ENCODE data around the gene ANKRD27.
"Not testable (repeated sequence)": the region's sequence is repeated elsewhere in the genome, so short reads cannot be mapped to it uniquely, and the experiment has no call there.

The ANKRD27 gene

GRCh38 chr19:32687681-32688080 lies 12.7 kb upstream of the ANKRD27 start:
- DNase-seq = no peak

- DNase-seq = no peak
Measured at GRCh38 chr19:32686847-32687475, 12.0 kb upstream of the ANKRD27 start.

DNA sequence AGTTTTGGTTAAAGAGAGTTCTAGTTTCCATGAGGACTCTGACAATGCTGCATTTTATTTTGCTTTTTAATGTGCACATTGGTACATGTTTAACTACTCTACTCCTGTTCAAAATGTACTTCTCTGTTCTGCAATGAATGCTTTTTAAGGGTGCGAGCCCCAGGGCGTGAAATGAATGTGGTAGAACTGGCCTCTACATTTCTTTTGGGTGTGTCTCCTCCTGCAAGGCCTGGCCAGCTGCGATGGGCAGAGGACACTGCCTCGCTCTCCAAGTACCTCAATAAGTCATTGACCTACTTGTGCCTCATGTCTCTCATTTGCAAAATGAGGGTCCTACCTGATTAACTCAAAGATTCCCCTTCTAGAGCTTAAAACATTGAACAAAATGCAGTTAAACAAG lies 7.3 kb upstream of the ANKRD27 start:
- DNase-seq = no peak

- no peak for DNase-seq
Measured at GRCh38 chr19:32680986-32681385, 6.0 kb upstream of the ANKRD27 start.

GRCh38 chr19:32677657-32678056 lies 2.7 kb upstream of the ANKRD27 start:
- DNase-seq = no peak

DNA sequence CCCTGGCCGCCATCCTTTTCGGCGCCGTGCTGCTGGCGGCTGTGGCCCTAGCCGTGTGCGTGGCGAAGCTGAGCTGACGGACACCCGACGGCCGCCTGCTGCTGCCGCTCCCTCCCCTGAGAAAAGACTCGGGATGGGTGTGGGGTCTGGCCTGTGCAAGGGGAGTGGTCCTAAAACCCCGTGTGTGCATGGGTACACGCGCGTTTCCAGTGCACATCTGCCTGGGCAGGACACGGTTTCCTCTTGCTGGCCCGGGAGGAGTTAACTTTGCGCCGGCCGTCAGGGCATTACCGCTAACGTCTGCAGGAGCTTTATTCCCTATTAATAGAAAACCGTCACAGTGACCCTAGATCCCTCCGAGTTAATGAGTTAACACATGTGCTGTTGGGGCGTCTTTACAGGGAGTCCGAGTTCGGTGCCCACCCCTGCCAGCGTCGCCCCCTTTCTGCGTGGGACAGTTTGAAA lies 1.9 kb upstream of the ANKRD27 start:
- DNase-seq = no peak

DNA sequence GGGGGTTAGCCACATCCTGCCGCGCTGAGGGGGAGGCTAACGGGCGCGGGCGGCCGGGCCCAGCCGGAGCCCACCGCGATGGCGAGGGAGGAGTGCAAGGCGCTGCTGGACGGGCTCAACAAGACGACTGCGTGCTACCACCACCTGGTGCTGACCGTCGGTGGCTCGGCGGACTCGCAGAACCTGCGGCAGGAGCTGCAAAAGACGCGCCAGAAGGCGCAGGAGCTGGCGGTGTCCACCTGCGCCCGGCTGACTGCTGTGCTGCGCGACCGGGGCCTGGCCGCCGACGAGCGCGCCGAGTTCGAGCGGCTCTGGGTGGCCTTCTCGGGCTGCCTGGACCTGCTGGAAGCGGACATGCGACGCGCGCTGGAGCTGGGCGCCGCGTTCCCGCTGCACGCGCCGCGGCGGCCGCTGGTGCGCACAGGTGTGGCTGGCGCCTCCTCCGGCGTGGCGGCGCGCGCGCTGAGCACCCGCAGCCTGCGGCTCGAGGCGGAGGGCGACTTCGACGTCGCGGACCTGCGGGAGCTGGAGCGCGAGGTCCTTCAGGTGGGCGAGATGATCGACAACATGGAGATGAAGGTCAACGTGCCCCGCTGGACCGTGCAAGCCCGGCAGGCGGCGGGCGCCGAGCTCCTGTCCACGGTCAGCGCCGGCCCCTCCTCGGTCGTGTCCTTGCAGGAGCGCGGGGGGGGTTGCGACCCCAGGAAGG lies 1.4 kb upstream of the ANKRD27 start:
- no peak for DNase-seq

DNA sequence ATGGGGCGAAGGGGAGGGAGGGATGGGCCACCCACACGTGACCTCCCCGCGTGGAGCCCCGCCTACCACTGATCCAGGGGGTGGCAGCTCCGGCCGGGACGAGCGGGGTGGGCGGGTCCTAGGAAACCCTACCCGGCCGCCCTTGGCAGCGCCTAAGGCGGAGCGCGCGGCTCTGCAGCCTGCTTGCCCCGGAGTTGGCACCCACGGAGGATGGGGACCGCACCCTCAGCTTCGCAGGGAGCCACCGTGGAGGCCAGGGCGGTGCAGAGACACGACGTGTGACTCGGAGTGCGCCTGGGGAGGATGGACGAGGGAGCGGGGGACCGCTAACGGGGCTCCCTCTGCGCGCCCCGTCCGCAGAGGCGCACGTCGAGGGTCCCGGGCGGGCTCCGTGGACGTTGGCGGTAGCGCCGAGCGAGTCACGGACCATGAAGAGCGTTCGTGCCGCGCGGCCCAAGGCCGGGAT lies 773 bp upstream of the ANKRD27 start, which contains the start of gene RGS9BP:
Gene RGS9BP, plus strand, starts transcription at position 129 of the 466 bp plus-strand sequence. CDS start 416 bp downstream, outside the sequence.
- no peak for DNase-seq

- DNase-seq = no peak
Measured at GRCh38 chr19:32674153-32674930, 638 bp downstream of the ANKRD27 start.

GRCh38 chr19:32673573-32673972 lies 1.4 kb downstream of the ANKRD27 start:
- DNase-seq = no peak

DNA sequence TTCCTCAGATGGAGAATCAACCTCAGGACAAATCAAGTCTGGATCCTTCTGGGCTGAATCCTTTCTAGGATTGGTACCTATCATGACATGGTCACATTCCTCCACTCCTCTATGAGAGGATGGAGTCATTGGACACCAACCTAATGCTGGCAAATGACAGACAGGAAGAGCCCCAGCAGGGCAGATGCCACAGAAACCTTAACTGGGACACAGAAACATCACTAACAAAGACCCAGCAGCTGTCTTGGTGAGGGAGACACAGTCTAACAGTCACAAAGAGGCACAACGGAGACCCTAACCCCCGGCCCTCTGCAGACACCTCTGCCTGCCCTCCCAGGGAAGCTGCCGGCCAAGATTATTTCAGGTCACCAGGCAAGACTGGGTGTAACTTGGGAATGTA lies 2.1 kb downstream of the ANKRD27 start:
- DNase-seq = no peak

GRCh38 chr19:32671883-32672593 lies 2.9 kb downstream of the ANKRD27 start:
- no peak for DNase-seq

GRCh38 chr19:32669310-32669709 lies 5.7 kb downstream of the ANKRD27 start:
- DNase-seq = no peak

GRCh38 chr19:32666084-32666483 lies 8.9 kb downstream of the ANKRD27 start:
- no peak for DNase-seq

GRCh38 chr19:32662186-32662585 lies 12.8 kb downstream of the ANKRD27 start:
- no peak for DNase-seq

DNA sequence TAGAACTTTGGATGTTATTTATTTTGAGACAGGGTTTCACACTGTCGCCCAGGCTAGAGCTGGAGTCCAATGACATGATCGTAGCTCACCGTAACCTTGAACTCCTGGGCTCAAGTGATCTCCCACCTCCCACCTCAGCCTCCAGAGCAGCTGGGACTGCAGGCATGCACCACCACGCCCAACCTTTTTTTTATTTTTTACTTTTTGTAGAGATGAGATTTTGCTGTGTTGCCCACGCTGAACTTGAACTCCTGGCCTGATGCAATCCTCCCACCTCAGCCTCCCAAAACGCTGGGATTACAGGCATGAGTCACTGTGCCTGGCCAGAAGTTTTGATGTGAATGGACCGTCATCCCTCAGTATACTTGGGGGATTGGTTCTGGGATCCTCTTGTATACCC lies 13.7 kb downstream of the ANKRD27 start:
- DNase-seq = no peak

- DNase-seq = no peak
Measured at GRCh38 chr19:32658527-32658926, 16.5 kb downstream of the ANKRD27 start.

- DNase-seq = no peak
Measured at GRCh38 chr19:32658075-32658474, 16.9 kb downstream of the ANKRD27 start.

DNA sequence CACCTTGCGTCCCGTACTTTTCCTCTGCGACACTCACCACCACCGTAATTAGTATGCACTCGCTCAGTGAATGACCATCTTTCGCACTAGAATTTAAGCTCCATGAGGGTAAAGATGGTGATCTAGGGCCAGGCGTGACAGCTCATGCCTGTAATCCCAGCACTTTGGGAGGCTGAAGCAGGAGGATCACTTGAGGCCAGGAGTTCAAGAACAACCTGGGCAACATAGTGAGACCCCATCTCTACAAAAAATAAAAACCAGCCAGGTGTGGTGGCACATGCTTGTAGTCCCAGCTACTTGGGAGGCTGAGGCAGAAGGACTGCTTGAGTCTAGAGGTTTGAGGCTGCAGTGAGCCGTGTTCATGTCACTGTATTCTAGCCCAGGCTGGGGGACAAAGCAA lies 18.6 kb downstream of the ANKRD27 start:
- DNase-seq = not testable (repeated sequence)

DNA sequence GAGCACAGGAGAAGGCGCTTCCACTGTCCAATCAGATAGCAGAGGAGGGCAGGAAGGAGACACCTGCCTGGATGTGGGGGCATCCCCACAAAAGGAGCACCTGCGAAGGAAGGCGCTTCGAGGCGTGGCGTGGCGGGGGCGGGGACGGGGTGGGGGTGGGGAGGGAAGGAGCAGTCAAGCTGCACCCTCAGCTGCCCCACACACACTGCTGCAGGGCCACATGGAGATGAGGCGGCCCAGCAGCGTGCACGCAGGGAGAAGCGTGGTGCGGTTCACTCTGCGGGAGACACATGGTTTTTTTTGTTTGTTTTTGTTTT lies 21.4 kb downstream of the ANKRD27 start:
- DNase-seq = no peak

- DNase-seq = no peak
Measured at GRCh38 chr19:32652894-32653598, 21.9 kb downstream of the ANKRD27 start.

DNA sequence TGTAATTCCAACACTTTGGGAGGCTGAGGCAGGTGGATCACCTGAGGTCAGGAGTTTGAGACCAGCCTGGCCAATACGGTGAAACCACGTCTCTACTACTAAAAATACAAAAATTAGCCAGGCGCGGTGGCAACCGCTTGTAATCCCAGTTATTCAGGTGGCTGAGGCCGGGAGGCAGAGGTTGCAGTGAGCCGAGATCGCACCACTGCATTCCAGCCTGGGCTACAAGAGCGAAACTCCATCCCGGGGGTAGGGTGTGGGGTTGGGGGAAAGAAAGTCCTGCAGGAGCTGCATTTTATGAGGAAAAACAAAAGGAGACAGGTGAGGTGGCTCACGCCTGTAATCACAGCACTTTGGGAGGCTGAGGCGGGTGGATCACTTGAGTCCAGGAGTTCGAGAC lies 22.6 kb downstream of the ANKRD27 start:
- DNase-seq = not testable (repeated sequence)
